Uterus (tissue), 2 donors: ENCODE data around the gene PPP1R9A.

Source experiments
- CTCF ChIP-seq, 4 experiments: fragments of 200-600 bp in 2 of 4; fragments of 450-650 bp in 2 of 4; sonication (generic) in 2 of 4; IDR thresholded peaks; one replicate each; pipeline ENCODE4 v1.5.1; 2016 to 2019; ENCODE audit warnings: antibody characterized with exemption in 4 of 4, mild to moderate bottlenecking in 2 of 4, moderate library complexity in 1 of 4
- POLR2A ChIP-seq, 2 donors: fragments of 450-650 bp; IDR thresholded peaks; one replicate each; pipeline ENCODE4 v1.6.1; 2016; ENCODE audit warnings: antibody characterized with exemption in 2 of 2, mild to moderate bottlenecking in 1 of 2, moderate library complexity in 1 of 2

- TF ChIP-seq POLR2A (IDR thresholded peaks at IDR 0.05), result no peak
- TF ChIP-seq CTCF (IDR thresholded peaks at IDR 0.05), result no peak
These were observed 333.5 kb downstream of the PPP1R9A start for GRCh38 chr7:95240921-95241320.
